SH-SY5Y (cell line): ENCODE results near the gene CCDC186.

Experiments
- GATA2 ChIP-seq: IDR thresholded peaks from 2 replicates; pipeline ENCODE4 v1.6.1; 2011; ENCODE audit warnings: mild to moderate bottlenecking, low read depth, low read length
- GATA3 ChIP-seq: IDR thresholded peaks from 2 replicates; pipeline ENCODE4 v1.6.1; 2011; ENCODE audit warnings: low read depth, mild to moderate bottlenecking, low read length, moderate library complexity

GRCh38 chr10:114157912-114158311 is 16.1 kb downstream of the CCDC186 start:
- TF ChIP-seq GATA3 (no peak), GATA2 (no peak)
